HG03442 (cell line): Measurements from ENCODE around the gene KRTAP2-2.
"Not testable (repeated sequence)": the region's sequence is repeated elsewhere in the genome, so short reads cannot be mapped to it uniquely, and the experiment has no call there.

Source experiments
- ATAC-seq: cut with Tn5 transposase; IDR thresholded peaks from one replicate; pipeline ENCODE4 v1.9.1; 2021; ENCODE audit warnings: mild to moderate bottlenecking, moderate library complexity; ENCODE audit not compliant: unreplicated experiment

The KRTAP2-2 gene, protein sequence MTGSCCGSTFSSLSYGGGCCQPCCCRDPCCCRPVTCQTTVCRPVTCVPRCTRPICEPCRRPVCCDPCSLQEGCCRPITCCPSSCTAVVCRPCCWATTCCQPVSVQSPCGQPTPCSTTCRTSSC

DNA sequence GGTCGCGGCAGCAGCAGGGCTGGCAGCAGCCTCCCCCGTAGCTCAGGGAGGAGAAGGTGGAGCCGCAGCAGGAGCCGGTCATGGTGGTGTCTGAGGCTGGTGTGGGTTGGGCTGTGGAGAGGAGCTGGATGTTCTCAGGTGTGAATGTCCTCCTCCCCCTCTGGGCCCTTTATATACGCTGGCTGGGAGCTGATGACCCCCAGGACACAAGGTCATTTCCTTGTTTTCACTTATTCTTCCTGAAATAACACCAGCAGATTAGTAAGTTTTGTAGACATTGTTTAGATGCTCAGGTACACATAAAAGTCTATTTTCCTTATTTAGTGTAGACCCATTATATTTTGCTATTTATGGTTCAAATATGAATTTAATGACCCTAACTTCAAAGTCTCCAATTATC lies at the start of gene KRTAP2-2:
Gene KRTAP2-2, minus strand, starts transcription at position 101 of the 400 bp plus-strand sequence. Its CDS starts 19 bp downstream, at position 82.
- ATAC-seq = not testable (repeated sequence)

DNA sequence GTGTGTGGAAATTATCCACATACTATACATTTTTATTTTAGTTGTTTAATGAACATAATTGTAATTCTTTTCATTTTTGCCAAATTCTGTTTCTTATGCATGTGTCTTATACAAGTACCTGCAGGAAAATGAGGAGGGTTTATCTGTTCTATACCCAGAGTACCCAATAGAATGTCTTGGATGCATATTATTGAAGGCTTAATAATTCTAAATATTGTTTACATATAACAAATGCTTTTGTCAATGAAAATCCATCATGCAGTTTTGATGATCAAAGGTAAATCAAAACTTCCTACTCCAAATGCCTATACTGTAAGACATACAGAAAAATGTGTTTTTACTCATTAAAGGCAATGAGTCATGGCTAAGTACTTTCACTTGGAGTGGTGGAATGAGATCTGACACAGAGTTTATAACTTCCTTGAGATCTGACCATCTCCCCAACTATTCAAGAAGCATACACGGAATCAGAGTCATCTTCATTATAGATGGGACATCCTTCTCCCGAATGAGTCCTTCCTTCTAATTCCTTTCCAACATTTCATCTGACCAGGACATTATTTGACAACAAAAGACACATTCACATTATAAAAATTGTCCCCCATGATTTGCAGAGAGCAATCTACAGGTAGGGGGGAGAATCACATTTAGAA lies 49.5 kb upstream of the KRTAP2-2 start:
- not testable (repeated sequence) for ATAC-seq

DNA sequence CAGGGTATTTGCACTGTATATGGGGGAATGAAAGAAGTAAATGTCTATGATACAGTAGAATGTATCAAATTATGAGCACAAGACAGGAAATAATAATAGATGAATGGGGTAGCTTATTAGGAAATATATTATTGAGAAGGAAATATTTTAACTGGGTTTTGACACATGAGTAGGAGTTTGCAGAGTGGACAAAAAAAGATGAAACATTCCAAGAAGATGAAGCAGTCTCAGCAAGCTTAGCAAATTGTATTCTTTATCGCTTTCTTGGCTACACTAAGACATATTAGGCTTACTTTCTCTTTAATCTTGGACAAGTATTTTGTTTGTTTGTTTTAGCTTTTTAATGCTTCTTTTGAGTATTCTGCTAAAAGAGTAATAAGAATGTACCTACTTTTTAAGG lies 48.9 kb upstream of the KRTAP2-2 start:
- no peak for ATAC-seq

DNA sequence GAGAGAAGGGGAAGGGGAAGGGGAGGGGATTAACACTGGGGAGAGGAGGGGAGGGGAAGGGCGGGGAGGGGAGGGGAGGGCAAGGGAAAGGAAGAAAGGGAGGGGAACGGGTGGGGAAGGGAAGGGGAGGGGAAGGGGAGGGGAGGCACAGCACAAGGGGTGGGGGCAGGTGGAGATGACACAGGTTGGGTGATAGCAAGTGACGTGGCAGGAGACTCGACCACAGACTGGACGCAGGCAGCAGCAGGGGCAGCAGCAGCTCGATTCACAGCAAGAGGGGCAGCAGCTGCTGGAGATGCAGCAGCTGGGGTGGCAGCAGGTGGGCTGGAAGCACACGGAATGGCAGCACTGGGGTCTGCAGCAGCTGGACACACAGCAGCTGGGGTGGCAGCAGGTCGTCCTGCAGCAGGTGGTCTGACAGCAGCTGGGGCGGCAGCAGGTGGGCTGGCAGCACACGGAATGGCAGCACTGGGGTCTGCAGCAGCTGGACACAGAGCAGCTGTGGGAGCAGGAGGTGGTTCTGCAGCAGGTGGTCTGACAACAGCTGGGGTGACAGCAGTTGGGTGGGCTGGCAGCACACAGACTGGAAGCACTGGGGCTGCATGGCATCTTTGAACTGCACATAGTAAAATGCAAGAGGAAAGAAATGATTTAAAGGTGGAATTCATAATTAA lies 46.7 kb upstream of the KRTAP2-2 start, which contains the start of gene KRTAP4-16:
Gene KRTAP4-16, minus strand, starts transcription at position 624 of the 674 bp plus-strand sequence. Its CDS starts 0 bp downstream, at position 624.
- ATAC-seq = no peak

DNA sequence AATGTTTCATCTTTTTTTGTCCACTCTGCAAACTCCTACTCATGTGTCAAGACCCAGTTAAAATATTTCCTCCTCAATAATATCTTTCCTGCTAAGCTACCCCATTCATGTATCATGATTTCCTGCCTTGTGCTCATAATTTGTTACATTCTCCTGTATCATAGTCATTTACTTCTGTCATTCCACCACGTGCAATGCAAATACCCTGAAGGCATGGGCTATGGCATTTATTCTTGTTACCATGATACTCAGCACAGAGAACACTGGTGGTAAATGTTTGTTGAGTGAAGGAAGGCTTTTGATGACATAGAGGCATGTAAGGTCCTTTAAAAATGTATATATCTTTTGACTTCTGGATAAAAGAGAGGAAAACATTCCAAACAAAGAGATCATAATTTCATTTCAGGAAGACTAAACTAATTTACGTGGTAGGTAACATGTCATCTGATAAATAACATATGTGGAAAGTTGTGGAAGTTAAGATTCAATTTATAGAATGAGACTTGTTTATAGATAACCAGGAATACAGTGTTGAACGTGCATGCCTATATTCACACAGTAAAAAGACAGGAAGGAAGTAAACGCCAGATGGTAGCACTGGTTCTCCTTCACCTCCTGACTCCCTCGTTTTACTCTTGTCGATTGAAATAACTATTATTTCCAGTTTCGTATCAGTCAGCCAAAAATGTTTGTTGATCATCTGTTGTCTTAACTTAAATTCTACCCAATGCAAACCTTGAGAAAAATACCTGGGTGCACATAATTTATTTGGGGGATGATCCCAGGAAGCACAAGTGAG lies 44.9 kb upstream of the KRTAP2-2 start:
- not testable (repeated sequence) for ATAC-seq

DNA sequence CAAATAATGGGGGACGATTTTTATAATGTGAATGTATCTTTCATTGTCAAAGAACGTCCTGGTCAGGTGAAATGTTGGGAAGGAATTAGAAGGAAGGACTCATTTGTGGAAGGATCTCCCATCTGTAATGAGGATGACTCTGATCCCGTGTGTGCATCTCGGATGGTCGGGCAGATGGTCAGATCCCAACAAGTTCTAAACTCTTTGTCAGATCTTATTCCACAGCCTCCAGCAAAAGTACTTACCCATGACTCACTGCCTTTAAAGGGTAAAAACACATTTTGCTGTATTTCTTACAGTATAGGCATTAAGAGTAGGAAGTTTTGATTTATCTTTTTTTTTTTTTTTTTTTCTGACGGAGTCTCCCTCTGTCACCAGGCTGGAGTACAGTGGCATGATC lies 43.5 kb upstream of the KRTAP2-2 start:
- ATAC-seq = no peak

DNA sequence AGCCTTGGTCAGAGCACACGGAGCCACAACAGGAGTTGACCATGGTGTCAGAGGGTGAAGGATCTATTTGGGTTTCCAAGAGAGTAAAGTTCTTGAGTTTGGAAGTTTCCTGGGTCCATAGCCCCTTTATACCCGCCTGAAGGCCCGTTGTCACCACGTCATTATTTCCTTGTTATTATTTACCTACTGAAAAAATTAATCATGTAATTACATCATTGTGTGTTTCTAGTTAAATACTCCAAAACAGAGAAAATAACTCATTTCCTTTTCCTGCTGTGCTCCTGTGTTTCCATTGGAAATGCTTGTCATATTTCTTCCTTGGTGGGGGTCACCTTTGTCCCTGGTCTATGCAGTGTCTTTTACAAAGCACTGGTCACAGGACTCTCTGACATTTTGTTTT lies 43.0 kb upstream of the KRTAP2-2 start, which contains the start of gene KRTAP4-8:
Gene KRTAP4-8, minus strand, starts transcription at position 101 of the 400 bp plus-strand sequence. Its CDS starts 58 bp downstream, at position 43.
- no peak for ATAC-seq

DNA sequence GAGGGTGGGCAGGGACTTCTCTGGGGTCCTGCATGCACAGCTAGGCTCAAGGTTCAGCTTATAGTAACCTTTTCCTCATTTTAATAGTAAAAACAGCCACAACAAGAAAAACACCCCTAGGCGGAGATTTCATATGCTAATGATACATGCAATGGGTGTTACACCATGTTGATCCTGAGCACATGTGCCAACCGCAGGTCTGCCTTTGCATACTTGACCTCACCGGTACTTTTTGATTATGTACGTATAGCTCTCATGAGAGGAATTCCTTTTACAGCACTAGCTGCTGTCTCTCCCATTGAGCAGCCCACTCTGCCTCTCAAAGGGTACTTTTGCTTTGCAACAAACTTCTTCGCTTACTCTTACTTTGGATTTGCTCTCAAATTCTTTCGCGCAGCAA lies 41.0 kb upstream of the KRTAP2-2 start:
- ATAC-seq = no peak

DNA sequence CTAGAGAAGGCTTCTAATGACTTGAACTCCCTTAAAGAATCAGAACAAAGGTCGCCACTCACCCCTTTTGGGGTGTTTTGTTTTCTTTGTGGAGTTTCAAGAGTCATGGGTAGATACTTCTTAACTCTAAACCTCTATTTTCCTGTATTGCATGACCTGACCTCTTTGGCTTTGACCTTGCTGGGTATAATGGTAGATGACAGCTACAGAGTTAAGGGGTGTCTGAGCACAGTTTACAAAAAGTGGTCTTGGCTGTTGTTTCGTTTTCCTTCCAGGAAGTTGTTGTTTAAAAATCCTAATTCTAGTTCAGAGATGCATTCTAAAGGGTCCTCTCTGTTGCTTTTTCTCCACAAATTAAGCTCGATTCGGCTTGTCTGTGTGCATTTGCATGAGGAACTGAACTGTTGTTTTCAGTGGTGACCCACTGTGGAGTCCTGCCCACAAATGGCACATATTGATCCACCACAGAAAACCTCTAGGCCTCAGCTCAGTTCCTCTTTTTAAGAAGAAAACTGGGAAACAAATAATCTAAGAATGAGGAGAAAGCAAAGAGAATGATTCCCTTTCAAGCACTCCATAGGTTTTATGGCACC lies 33.8 kb upstream of the KRTAP2-2 start:
- ATAC-seq = not testable (repeated sequence)

DNA sequence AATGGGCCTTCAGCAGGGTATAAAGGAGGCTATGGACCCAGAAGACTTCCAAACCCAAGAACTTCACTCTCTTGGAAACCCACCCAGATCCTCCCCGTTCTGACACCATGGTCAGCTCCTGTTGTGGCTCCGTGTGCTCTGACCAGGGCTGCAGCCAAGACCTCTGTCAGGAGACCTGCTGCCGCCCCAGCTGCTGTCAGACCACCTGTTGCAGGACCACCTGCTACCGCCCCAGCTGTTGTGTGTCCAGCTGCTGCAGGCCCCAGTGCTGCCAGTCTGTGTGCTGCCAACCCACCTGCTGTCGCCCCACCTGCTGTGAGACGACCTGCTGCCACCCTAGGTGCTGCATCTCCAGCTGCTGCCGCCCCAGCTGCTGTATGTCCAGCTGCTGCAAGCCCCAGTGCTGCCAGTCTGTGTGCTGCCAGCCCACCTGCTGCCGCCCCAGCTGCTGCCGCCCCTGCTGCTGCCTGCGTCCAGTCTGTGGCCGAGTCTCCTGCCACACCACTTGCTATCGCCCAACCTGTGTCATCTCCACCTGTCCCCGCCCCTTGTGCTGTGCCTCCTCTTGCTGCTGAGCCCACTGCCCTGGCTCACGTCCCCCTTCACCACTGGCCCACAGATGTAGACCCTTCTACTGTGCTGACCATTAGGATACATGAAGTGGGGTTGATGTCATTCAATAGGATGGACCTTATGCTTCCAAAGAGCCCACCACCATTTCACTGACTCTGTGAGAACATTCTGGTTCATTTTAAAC lies 29.2 kb upstream of the KRTAP2-2 start, which contains the start of gene KRTAP4-7:
Gene KRTAP4-7, plus strand, starts transcription at position 51 of the 757 bp plus-strand sequence. Its CDS starts 57 bp downstream, at position 108.
- ATAC-seq = not testable (repeated sequence)

DNA sequence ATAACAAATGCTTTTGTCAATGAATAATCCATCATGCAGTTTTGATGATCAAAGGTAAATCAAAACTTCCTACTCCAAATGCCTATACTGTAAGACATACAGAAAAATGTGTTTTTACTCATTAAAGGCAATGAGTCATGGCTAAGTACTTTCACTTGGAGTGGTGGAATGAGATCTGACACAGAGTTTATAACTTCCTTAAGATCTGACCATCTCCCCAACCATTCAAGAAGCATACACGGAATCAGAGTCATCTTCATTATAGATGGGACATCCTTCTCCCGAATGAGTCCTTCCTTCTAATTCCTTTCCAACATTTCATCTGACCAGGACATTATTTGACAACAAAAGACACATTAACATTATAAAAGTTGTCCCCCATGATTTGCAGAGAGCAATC lies 28.4 kb upstream of the KRTAP2-2 start:
- not testable (repeated sequence) for ATAC-seq

DNA sequence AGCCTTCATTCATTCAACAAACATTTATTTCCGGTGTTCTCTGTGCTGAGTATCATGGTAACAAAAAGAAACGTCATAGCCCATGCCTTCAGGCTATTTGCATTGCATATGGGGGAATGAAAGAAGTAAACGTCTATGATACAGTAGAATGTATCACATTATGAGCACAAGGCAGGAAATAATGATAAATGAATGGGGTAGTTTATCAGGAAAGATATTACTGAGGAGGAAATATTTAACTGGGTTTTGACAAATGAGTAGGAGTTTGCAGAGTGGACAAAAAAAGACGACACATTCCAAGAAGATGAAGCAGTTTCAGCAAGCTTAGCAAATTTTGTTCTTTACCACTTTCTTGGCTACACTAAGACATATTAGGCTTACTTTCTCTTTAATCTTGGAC lies 27.6 kb upstream of the KRTAP2-2 start:
- no peak for ATAC-seq

DNA sequence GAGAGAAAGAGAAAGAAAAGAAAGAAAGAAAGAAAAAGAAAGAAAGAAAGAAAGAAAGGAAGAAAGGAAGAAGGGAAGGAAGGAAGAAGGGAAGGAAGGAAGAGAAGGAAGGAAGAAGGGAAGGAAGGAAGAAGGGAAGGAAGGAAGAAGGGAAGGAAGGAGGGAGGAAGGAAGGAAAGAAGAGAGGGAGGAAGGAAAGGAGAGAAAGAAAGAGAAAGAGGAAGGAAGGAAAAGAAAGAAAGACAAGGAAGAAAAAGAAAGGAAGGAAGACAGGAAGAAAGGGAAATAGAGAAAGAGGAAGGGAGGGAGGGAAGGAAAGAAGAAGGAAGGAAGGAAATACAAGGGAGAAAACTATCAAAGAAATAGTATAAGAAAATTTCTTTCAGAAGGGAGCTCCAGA lies 21.8 kb upstream of the KRTAP2-2 start:
- ATAC-seq = no peak

DNA sequence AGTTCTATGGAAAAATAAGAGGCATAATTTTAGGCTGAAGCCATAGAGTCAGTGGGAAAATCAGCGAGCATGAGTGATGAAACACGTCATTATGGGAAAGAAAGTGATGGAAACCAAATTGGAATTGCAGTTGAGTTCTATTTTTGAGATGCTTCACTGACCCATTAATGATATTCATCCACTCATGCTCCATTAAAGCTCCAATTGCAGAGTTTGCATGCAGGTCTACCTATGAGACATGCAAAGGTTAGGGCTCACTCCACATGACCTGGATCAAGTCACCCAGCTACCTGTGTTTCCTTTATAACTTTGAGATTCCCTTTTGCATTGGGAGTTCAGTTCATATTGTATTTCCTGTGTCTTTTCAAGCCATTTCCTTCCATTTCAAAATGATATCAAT lies 18.6 kb upstream of the KRTAP2-2 start:
- no peak for ATAC-seq

DNA sequence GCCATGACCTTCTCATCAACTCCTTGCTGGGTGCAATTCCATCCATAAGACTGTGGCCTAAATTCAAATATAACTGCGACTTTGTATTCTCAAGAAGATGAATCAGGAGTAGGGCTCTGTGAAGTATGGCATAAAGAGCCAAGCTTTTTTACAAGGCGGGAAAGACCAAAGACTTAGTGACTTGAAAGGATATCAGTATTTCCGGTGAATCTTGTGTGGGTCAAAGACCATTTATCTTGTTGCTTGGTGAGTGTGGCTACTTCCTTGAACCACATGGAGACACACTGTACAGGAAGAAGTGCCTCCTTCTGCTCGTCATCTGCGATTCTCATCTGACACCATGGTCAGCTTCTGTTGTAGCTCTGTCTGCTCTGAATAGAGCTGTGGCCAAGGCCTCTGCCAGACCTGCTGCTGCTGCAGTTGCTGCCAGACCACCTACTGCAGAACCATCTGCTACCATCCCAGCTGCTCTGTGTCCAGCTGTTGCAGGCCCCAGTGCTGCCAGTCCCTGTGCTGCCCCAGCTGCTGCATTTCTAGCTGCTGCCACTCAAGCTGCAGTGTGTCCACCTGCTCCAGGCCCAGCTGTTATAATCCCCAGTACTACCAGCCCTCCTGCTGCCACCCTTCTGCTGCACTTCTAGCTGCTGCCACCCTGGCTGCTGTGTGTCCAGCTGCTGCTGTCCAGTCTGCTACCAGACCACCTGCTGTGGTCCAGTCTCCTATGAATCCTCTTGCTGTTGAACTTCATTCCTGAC lies 16.8 kb upstream of the KRTAP2-2 start:
- no peak for ATAC-seq

DNA sequence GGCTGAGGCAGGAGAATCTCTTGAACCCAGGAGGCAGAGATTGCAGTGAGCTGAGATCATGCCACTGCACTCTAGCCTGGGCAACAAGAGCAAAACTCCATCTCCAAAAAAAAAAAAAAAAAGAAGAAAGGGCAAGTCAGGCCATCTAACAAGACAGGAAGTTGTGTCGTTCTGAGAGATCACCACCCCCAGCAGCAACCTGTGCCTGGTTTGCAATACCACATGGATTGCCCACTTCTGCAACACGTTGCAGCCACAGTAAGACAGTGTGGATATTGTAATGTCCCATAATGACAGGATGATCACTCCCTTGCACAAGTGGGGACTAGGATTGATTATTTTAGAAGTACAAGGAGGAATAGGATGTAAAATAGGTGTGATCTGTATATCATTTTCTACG lies 14.0 kb upstream of the KRTAP2-2 start:
- no peak for ATAC-seq

DNA sequence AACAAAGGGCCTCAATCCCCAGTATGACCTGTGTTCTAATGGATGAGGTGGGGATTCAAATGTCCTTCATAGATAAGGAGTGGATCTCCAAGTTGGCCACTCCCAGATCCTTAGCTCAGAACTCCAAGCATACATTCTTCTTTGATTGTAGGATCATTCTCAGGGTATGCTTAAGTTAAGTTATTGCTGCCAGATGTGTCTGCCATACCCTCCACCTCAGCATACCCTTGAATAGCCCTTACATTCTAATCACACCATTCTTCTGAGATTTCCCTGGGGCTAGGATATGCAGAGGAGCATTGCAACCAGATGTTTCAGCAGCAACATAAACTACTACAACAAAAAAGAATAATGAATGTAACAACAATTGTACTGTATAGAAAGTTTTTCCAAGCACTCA lies 12.3 kb upstream of the KRTAP2-2 start:
- no peak for ATAC-seq

DNA sequence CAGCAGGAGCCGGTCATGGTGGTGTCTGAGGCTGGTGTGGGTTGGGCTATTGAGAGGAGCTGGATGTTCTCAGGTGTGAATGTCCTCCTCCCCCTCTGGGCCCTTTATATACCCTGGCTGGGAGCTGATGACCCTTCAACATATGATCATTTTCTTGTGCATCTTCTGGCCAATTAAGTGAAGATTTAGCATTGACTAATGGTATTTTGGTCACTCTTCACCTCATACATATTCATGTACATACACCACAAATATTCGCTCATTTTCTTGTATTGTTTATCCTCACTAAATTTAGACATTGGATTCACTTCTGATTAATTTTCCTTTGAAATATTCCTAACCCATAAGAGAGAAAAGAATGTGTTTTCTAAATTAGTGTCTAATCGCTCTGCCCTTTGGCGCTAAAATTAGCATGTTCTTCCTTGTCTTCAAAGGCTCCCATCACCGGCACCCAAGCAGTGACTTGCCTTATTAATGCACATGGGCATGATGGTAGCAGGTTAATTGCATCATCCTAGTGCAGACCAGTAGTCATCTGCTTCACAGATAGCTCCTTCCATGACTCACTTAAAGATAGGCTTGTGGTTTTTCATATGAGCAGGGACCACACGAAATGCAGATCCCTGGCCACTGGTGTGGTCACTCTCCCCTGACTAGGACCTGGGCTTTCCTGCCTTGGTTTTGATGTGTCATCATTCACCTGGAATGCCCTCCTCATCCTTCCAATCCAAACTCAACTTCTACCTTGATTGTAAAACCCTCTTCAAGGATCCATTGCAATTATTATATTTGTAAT lies 11.0 kb upstream of the KRTAP2-2 start, which contains the start of gene KRTAP2-4:
Gene KRTAP2-4, minus strand, starts transcription at position 51 of the 796 bp plus-strand sequence. Its CDS starts 34 bp downstream, at position 17.
- no peak for ATAC-seq
